SK-N-SH (cell line): Measurements from ENCODE around the gene CPVL. TPM values are rescaled to one million over a fixed set of nuclear protein-coding genes. Genes with fewer than 3 reads are reported as not detected.

ENCODE experiments used
- CTCF ChIA-PET: fragments of 300-600, 350-600 bp; formaldehyde crosslinking; extraction: SDS; loops from one replicate; lab custom pipeline; 2021; lab: Yijun Ruan, JAX
- POLR2A ChIA-PET: fragments of 350-600 bp; sonication (Branson Sonifier 250); formaldehyde crosslinking; extraction: SDS; loops from one replicate; lab custom pipeline; 2020; ENCODE audit warnings: antibody characterized with exemption, inconsistent platforms; lab: Yijun Ruan, JAX
- DNase-seq: peaks from one replicate; pipeline ENCODE4 v3.0.0; 2012
- H2AFZ ChIP-seq: fragments of 200-600 bp; sonication (generic); 2 replicates; pipeline ENCODE4 v1.8.1; 2016; ENCODE audit warnings: antibody characterized with exemption, mild to moderate bottlenecking, low read depth
- H3F3A ChIP-seq: fragments of 200-600 bp; sonication (generic); replicated peaks from 2 replicates; pipeline ENCODE3; 2016; ENCODE audit warnings: antibody characterized with exemption, mild to moderate bottlenecking; ENCODE audit not compliant: insufficient read depth
- H3K27ac ChIP-seq, 2 experiments: fragments of 200-500 bp in 1 of 2; fragments of 200-600 bp in 1 of 2; sonication (Bioruptor generic) in 1 of 2; sonication (generic), shearing (Covaris generic) in 1 of 2; 2 replicates each; pipeline versions ENCODE4 v1.5.1 to v1.6.1; 2014 to 2016; ENCODE audit warnings: low read depth in 2 of 2, inconsistent platforms in 1 of 2, low read length in 1 of 2, mild to moderate bottlenecking in 1 of 2, mixed read lengths in 1 of 2
- H3K27me3 ChIP-seq: fragments of 200-600 bp; sonication (generic), shearing (Covaris generic); 2 replicates; pipeline ENCODE4 v1.6.1; 2016; ENCODE audit warnings: mixed run types; ENCODE audit not compliant: insufficient read depth
- H3K36me3 ChIP-seq, 2 experiments: fragments of 200-500 bp in 1 of 2; fragments of 200-600 bp in 1 of 2; sonication (Bioruptor generic) in 1 of 2; sonication (generic) in 1 of 2; replicated peaks in 1 of 2; 2 replicates each; pipeline versions ENCODE3 to v1.5.1; 2014 to 2016; ENCODE audit warnings: low read length in 1 of 2, mild to moderate bottlenecking in 1 of 2; ENCODE audit not compliant: insufficient read depth in 2 of 2, control insufficient read depth in 1 of 2
- H3K4me1 ChIP-seq, 2 experiments: fragments of 200-500 bp in 1 of 2; fragments of 200-600 bp in 1 of 2; sonication (Bioruptor generic) in 1 of 2; sonication (generic), shearing (Covaris generic) in 1 of 2; 2 replicates each; pipeline versions ENCODE4 v1.5.1 to v1.6.1; 2014 to 2016; ENCODE audit warnings: low read depth in 1 of 2, low read length in 1 of 2, mixed run types in 1 of 2; ENCODE audit not compliant: insufficient read depth in 2 of 2, control insufficient read depth in 1 of 2
- H3K4me2 ChIP-seq: fragments of 200-600 bp; sonication (generic), shearing (Covaris generic); 2 replicates; pipeline ENCODE4 v1.6.1; 2017; ENCODE audit warnings: mixed run types
- H3K4me3 ChIP-seq, 2 experiments: fragments of 200-500 bp in 1 of 2; fragments of 200-600 bp in 1 of 2; sonication (Bioruptor generic) in 1 of 2; sonication (generic), shearing (Covaris generic) in 1 of 2; 2 replicates each; pipeline versions ENCODE4 v1.5.1 to v1.8.1; 2014 to 2016; ENCODE audit warnings: low read depth in 2 of 2, inconsistent platforms in 1 of 2, low read length in 1 of 2, mild to moderate bottlenecking in 1 of 2, mixed read lengths in 1 of 2, moderate library complexity in 1 of 2
- H3K79me2 ChIP-seq: fragments of 200-600 bp; sonication (generic); 2 replicates; pipeline ENCODE4 v1.8.1; 2017; ENCODE audit warnings: mild to moderate bottlenecking; ENCODE audit not compliant: insufficient read depth
- H3K9ac ChIP-seq: fragments of 200-600 bp; sonication (generic); 2 replicates; pipeline ENCODE4 v1.6.1; 2017; ENCODE audit warnings: mixed run types
- H3K9me2 ChIP-seq: fragments of 200-600 bp; sonication (generic); 2 replicates; pipeline ENCODE4 v1.6.1; 2017; ENCODE audit warnings: mixed run types
- H3K9me3 ChIP-seq: fragments of 200-600 bp; sonication (generic); 2 replicates; pipeline ENCODE4 v1.6.1; 2017; ENCODE audit warnings: mixed run types, mild to moderate bottlenecking, moderate library complexity
- H4K20me1 ChIP-seq: fragments of 200-600 bp; sonication (generic); 2 replicates; pipeline ENCODE4 v1.6.1; 2017; ENCODE audit warnings: mild to moderate bottlenecking, mixed run types; ENCODE audit not compliant: insufficient read depth
- ELF1 ChIP-seq: IDR thresholded peaks from 2 replicates; pipeline ENCODE4 v1.4.0; 2012
- EP300 ChIP-seq, 2 experiments: IDR thresholded peaks; 2 replicates each; pipeline versions ENCODE4 v1.4.0 to v1.6.1; 2012; ENCODE audit warnings: borderline replicate concordance in 1 of 2, low read depth in 1 of 2, low read length in 1 of 2
- EZH2phosphoT487 ChIP-seq: fragments of 200-600 bp; sonication (generic); IDR thresholded peaks from 2 replicates; pipeline ENCODE4 v1.6.1; 2017; ENCODE audit warnings: low read depth, mixed run types, mild to moderate bottlenecking, antibody characterized with exemption, moderate library complexity, borderline replicate concordance
- GABPA ChIP-seq: IDR thresholded peaks from 2 replicates; pipeline ENCODE4 v1.4.0; 2012; ENCODE audit warnings: low read depth, mild to moderate bottlenecking
- GATA2 ChIP-seq: sonication (generic); formaldehyde crosslinking; IDR thresholded peaks from 2 replicates; pipeline ENCODE4 v1.5.0; 2020; ENCODE audit warnings: mild to moderate bottlenecking, missing genetic modification reagents
- MXI1 ChIP-seq: IDR thresholded peaks from 2 replicates; pipeline ENCODE4 v1.6.1; 2012; ENCODE audit warnings: mild to moderate bottlenecking, low read depth, low read length, improper control_type of control experiment
- POLR2AphosphoS5 ChIP-seq: IDR thresholded peaks from 2 replicates; pipeline ENCODE4 v1.6.1; 2012; ENCODE audit warnings: low read depth, low read length
- RFX5 ChIP-seq: IDR thresholded peaks from 2 replicates; pipeline ENCODE4 v1.6.1; 2012; ENCODE audit warnings: mild to moderate bottlenecking, improper control_type of control experiment, low read length
- RXRA ChIP-seq: IDR thresholded peaks from 2 replicates; pipeline ENCODE4 v1.4.0; 2012; ENCODE audit warnings: low read depth, mild to moderate bottlenecking, borderline replicate concordance
- SIN3A ChIP-seq: IDR thresholded peaks from 2 replicates; pipeline ENCODE4 v1.6.1; 2012; ENCODE audit warnings: low read depth, mild to moderate bottlenecking, low read length, moderate library complexity, borderline replicate concordance
- TCF12 ChIP-seq: IDR thresholded peaks from 2 replicates; pipeline ENCODE4 v1.4.0; 2012
- TEAD4 ChIP-seq: IDR thresholded peaks from 2 replicates; pipeline ENCODE4 v1.4.0; 2012; ENCODE audit warnings: mild to moderate bottlenecking, borderline replicate concordance; ENCODE audit not compliant: insufficient read depth
- YY1 ChIP-seq: IDR thresholded peaks from 2 replicates; pipeline ENCODE4 v1.4.0; 2012; ENCODE audit warnings: low read depth, mild to moderate bottlenecking
- WGBS: methylation state at CpG from one replicate; pipeline ENCODE4 v1.1.6; 2017; ENCODE audit warnings: low lambda C conversion rate; 5-methylcytosine and 5-hydroxymethylcytosine counted together
- polyA plus RNA-seq, 3 experiments: library from polyadenylated mRNA; depleted of rRNA; stranded (reverse); fragments of >200 nt; gene quantifications; 2 replicates each; pipeline ENCODE4 v1.2.3, GENCODE V29; 2012
- TF ChIP-seq, protein P1 (sequence below): IDR thresholded peaks from 2 replicates; pipeline ENCODE4 v1.6.1; 2012; ENCODE audit warnings: mild to moderate bottlenecking, low read depth, low read length, moderate library complexity
- TF ChIP-seq, protein P2 (sequence below): IDR thresholded peaks from 2 replicates; pipeline ENCODE4 v1.4.0; 2012; ENCODE audit warnings: low read depth
- TF ChIP-seq, protein P3 (sequence below): IDR thresholded peaks from 2 replicates; pipeline ENCODE4; 2012
- TF ChIP-seq, protein P4 (sequence below): IDR thresholded peaks from 2 replicates; pipeline ENCODE4 v1.4.0; 2012; ENCODE audit warnings: low read depth, borderline replicate concordance

Gene CPVL
- polyA plus RNA-seq, 1 of the 3 experiments (the other 2 are of a cell fraction): not detected

DNA sequence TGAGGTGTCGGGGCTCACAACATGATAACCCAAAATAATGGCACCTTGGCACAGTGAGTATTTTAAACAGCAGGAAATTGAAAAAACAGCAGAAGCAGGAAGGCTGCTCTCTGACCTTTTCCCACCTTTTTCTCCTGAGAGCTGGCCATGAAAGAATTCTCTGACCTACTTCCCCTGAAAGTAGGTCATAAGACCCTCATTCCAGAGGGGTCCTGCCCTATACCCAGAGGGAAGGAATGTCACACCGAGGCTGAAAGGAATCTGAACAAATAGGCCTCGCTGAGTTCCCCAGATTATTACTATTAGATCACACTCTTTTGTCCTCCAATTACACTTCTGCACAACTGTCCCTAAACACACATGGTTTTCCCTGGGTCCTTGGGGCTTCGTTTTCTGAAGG lies 18.8 kb downstream of the CPVL start:
- H3K9me2 ChIP-seq: no peaks in the 10 kb centered on the region
- DNase-seq: no peak
- no peak for TF ChIP-seq POLR2AphosphoS5
- TF ChIP-seq, protein P1, sequence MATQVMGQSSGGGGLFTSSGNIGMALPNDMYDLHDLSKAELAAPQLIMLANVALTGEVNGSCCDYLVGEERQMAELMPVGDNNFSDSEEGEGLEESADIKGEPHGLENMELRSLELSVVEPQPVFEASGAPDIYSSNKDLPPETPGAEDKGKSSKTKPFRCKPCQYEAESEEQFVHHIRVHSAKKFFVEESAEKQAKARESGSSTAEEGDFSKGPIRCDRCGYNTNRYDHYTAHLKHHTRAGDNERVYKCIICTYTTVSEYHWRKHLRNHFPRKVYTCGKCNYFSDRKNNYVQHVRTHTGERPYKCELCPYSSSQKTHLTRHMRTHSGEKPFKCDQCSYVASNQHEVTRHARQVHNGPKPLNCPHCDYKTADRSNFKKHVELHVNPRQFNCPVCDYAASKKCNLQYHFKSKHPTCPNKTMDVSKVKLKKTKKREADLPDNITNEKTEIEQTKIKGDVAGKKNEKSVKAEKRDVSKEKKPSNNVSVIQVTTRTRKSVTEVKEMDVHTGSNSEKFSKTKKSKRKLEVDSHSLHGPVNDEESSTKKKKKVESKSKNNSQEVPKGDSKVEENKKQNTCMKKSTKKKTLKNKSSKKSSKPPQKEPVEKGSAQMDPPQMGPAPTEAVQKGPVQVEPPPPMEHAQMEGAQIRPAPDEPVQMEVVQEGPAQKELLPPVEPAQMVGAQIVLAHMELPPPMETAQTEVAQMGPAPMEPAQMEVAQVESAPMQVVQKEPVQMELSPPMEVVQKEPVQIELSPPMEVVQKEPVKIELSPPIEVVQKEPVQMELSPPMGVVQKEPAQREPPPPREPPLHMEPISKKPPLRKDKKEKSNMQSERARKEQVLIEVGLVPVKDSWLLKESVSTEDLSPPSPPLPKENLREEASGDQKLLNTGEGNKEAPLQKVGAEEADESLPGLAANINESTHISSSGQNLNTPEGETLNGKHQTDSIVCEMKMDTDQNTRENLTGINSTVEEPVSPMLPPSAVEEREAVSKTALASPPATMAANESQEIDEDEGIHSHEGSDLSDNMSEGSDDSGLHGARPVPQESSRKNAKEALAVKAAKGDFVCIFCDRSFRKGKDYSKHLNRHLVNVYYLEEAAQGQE: no peak
- TF ChIP-seq, all 33 proteins: peak for 0
- ChIA-PET CTCF (interaction anchor here (1.4 to 48.2 kb wide), 7 partner anchors 14 to 274 kb away, joined by 3 to 1647 read pairs (median 6); no protein-coding TSS in a partner anchor), POLR2A (no interaction called here)
- H3K9ac ChIP-seq: no peak overlapping the region
- no peaks in the 10 kb centered on the region for H3K4me1 ChIP-seq
- WGBS: 32% methylated on average over 4 of the region's 4 CpGs
- no peak overlapping the region for H3K4me2 ChIP-seq
- H3K27me3 ChIP-seq: no peaks in the 10 kb centered on the region
- no peak overlapping the region for H3K4me3 ChIP-seq
- H3K79me2 ChIP-seq: no peaks in the 10 kb centered on the region
- no peak overlapping the region for H3K27ac ChIP-seq
- H3F3A ChIP-seq: no peaks in the 10 kb centered on the region
- H2AFZ ChIP-seq: no peak overlapping the region
- no peaks in the 10 kb centered on the region for H3K36me3 ChIP-seq
- H4K20me1 ChIP-seq: no peaks in the 10 kb centered on the region
- no peaks in the 10 kb centered on the region for H3K9me3 ChIP-seq

DNA sequence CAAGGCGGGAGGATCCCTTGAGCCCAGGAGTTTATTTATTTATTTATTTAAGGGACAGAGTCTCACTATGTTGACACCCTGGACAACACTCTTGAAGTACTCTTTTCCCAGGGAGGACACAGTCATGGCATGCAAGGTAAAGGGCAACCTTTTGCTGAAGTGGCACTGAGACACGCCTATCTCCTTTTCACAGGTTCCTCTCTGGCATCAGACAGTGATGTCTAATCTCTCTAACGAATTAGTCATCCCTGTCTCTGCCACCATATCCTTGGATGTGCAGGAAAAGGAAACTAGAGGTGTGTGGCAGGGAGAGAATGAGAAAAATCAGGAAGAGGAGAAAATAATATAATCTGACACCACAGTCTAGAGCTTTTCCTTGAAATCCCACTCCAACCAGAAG lies 19.5 kb downstream of the CPVL start:
- no peaks in the 10 kb centered on the region for H3K9me3 ChIP-seq
- H3K27me3 ChIP-seq: 0 out of 2 replicates have a peak, but pooled peaks cover 5% of the 10 kb centered on the region
- no peaks in the 10 kb centered on the region for H3K79me2 ChIP-seq
- no peak overlapping the region for H3K4me2 ChIP-seq
- no peak overlapping the region for H3K4me3 ChIP-seq
- CTCF ChIA-PET: interaction anchor here (1.4 to 48.2 kb wide), 7 partner anchors 13 to 282 kb away, joined by 4 to 1647 read pairs (median 6); no protein-coding TSS in a partner anchor
- H3F3A ChIP-seq: no peaks in the 10 kb centered on the region
- no peak overlapping the region for H2AFZ ChIP-seq
- H3K36me3 ChIP-seq: no peaks in the 10 kb centered on the region
- WGBS: 53% methylated on average over 3 of the region's 3 CpGs
- H3K27ac ChIP-seq: no peak overlapping the region
- no peaks in the 10 kb centered on the region for H4K20me1 ChIP-seq
- H3K4me1 ChIP-seq: no peaks in the 10 kb centered on the region
- POLR2A ChIA-PET: no interaction called here
- DNase-seq: no peak
- no peaks in the 10 kb centered on the region for H3K9me2 ChIP-seq
- no peak overlapping the region for H3K9ac ChIP-seq
- TF ChIP-seq RXRA: no peak
- TF ChIP-seq, protein P2, sequence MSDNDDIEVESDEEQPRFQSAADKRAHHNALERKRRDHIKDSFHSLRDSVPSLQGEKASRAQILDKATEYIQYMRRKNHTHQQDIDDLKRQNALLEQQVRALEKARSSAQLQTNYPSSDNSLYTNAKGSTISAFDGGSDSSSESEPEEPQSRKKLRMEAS: no peak
- no peak for TF ChIP-seq EP300 (IDR thresholded peaks at IDR 0.05; ENCODE audit: borderline replicate concordance in 1 of 2, low read depth in 1 of 2, low read length in 1 of 2)
- TF ChIP-seq, protein P3, sequence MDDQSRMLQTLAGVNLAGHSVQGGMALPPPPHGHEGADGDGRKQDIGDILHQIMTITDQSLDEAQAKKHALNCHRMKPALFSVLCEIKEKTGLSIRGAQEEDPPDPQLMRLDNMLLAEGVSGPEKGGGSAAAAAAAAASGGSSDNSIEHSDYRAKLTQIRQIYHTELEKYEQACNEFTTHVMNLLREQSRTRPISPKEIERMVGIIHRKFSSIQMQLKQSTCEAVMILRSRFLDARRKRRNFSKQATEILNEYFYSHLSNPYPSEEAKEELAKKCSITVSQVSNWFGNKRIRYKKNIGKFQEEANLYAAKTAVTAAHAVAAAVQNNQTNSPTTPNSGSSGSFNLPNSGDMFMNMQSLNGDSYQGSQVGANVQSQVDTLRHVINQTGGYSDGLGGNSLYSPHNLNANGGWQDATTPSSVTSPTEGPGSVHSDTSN: no peak
- TF ChIP-seq GATA2 (CRISPR knock-in tag): no peak
- TF ChIP-seq, protein P4, sequence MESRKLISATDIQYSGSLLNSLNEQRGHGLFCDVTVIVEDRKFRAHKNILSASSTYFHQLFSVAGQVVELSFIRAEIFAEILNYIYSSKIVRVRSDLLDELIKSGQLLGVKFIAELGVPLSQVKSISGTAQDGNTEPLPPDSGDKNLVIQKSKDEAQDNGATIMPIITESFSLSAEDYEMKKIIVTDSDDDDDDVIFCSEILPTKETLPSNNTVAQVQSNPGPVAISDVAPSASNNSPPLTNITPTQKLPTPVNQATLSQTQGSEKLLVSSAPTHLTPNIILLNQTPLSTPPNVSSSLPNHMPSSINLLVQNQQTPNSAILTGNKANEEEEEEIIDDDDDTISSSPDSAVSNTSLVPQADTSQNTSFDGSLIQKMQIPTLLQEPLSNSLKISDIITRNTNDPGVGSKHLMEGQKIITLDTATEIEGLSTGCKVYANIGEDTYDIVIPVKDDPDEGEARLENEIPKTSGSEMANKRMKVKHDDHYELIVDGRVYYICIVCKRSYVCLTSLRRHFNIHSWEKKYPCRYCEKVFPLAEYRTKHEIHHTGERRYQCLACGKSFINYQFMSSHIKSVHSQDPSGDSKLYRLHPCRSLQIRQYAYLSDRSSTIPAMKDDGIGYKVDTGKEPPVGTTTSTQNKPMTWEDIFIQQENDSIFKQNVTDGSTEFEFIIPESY: no peak
- no peak for TF ChIP-seq TCF12
- TF ChIP-seq TEAD4: no peak
- no peak for TF ChIP-seq MXI1
- TF ChIP-seq SIN3A: no peak
- TF ChIP-seq ELF1: no peak
- TF ChIP-seq EZH2phosphoT487: no peak
- no peak for TF ChIP-seq YY1
- TF ChIP-seq, protein P1: no peak
- TF ChIP-seq GABPA: no peak
- no peak for TF ChIP-seq RFX5
- no peak for TF ChIP-seq POLR2AphosphoS5
